HG03575 (cell line): ENCODE results near the gene F2R.
"Not testable (repeated sequence)": the region's sequence is repeated elsewhere in the genome, so short reads cannot be mapped to it uniquely, and the experiment has no call there.

Experiments
- ATAC-seq: cut with Tn5 transposase; IDR thresholded peaks from one replicate; pipeline ENCODE4 v1.9.1; 2021; ENCODE audit not compliant: unreplicated experiment, insufficient number of reproducible peaks, low FRiP score; ENCODE audit errors: extremely low read depth

F2R gene

GRCh38 chr5:76715736-76716455 is at the start of gene F2R:
Gene F2R, plus strand, starts transcription at chr5:76716126. Its CDS starts 182 bp downstream, at chr5:76716308.
- ATAC-seq, result no peak

- ATAC-seq, result no peak
Observed at GRCh38 chr5:76667495-76667894, 48.4 kb upstream of the F2R start.

- ATAC-seq, result no peak
Observed at GRCh38 chr5:76669245-76669644, 46.7 kb upstream of the F2R start.

- ATAC-seq, result no peak
Observed at GRCh38 chr5:76670508-76670907, 45.4 kb upstream of the F2R start.

- no peak for ATAC-seq
Observed at GRCh38 chr5:76672242-76672641, 43.7 kb upstream of the F2R start.

- ATAC-seq, result no peak
Observed at GRCh38 chr5:76673125-76673524, 42.8 kb upstream of the F2R start.

GRCh38 chr5:76674330-76675066 is 41.4 kb upstream of the F2R start:
- no peak for ATAC-seq

GRCh38 chr5:76675364-76675763 is 40.6 kb upstream of the F2R start:
- ATAC-seq, result no peak

GRCh38 chr5:76677849-76678472 is 38.0 kb upstream of the F2R start:
- no peak for ATAC-seq

- ATAC-seq, result no peak
Observed at GRCh38 chr5:76679231-76679630, 36.7 kb upstream of the F2R start.

GRCh38 chr5:76680826-76681225 is 35.1 kb upstream of the F2R start:
- ATAC-seq, result not testable (repeated sequence)

GRCh38 chr5:76681287-76681686 is 34.6 kb upstream of the F2R start:
- no peak for ATAC-seq

GRCh38 chr5:76682387-76682786 is 33.5 kb upstream of the F2R start:
- no peak for ATAC-seq

GRCh38 chr5:76683816-76684731 is 31.9 kb upstream of the F2R start:
- no peak for ATAC-seq

GRCh38 chr5:76684756-76685519 is 31.0 kb upstream of the F2R start:
- ATAC-seq, result no peak

GRCh38 chr5:76685704-76686103 is 30.2 kb upstream of the F2R start:
- no peak for ATAC-seq

GRCh38 chr5:76688212-76688611 is 27.7 kb upstream of the F2R start:
- ATAC-seq, result no peak

- no peak for ATAC-seq
Observed at GRCh38 chr5:76688836-76689235, 27.1 kb upstream of the F2R start.
